Activated naive CD4-positive, alpha-beta T cell treated with Interleukin-2 at 50 U/mL for 16 hours (primary cell): Measurements from ENCODE around the gene HS6ST1.

ENCODE experiments used
- DNase-seq: peaks from one replicate; pipeline ENCODE4 v3.0.0-alpha.2; 2020

The HS6ST1 gene

GRCh38 chr2:128308889-128309279 lies 9.8 kb downstream of the HS6ST1 start:
- DNase-seq: no peak

- no peak for DNase-seq
These were observed 10.4 kb downstream of the HS6ST1 start for GRCh38 chr2:128308284-128308731.

- no peak for DNase-seq
These were observed 11.1 kb downstream of the HS6ST1 start for GRCh38 chr2:128307595-128307994.

- no peak for DNase-seq
These were observed 11.7 kb downstream of the HS6ST1 start for GRCh38 chr2:128306931-128307460.

- DNase-seq: no peak
These were observed 12.4 kb downstream of the HS6ST1 start for GRCh38 chr2:128306081-128306930.

- no peak for DNase-seq
These were observed 13.1 kb downstream of the HS6ST1 start for GRCh38 chr2:128305555-128306080.

- no peak for DNase-seq
These were observed 13.7 kb downstream of the HS6ST1 start for GRCh38 chr2:128304715-128305554.

- DNase-seq: no peak
These were observed 14.3 kb downstream of the HS6ST1 start for GRCh38 chr2:128304330-128304714.

- DNase-seq: no peak
These were observed 14.8 kb downstream of the HS6ST1 start for GRCh38 chr2:128303911-128304310.

GRCh38 chr2:128303095-128303791 lies 15.4 kb downstream of the HS6ST1 start:
- no peak for DNase-seq

- DNase-seq: no peak
These were observed 16.0 kb downstream of the HS6ST1 start for GRCh38 chr2:128302744-128303067.

GRCh38 chr2:128302011-128302743 lies 16.5 kb downstream of the HS6ST1 start:
- no peak for DNase-seq

- no peak for DNase-seq
These were observed 17.1 kb downstream of the HS6ST1 start for GRCh38 chr2:128301501-128301966.

GRCh38 chr2:128301021-128301420 lies 17.6 kb downstream of the HS6ST1 start:
- DNase-seq: no peak

- no peak for DNase-seq
These were observed 18.3 kb downstream of the HS6ST1 start for GRCh38 chr2:128300151-128301020.

- no peak for DNase-seq
These were observed 19.0 kb downstream of the HS6ST1 start for GRCh38 chr2:128299628-128300027.

- DNase-seq: no peak
These were observed 19.7 kb downstream of the HS6ST1 start for GRCh38 chr2:128298846-128299507.

GRCh38 chr2:128298286-128298685 lies 20.4 kb downstream of the HS6ST1 start:
- no peak for DNase-seq

- no peak for DNase-seq
These were observed 24.7 kb downstream of the HS6ST1 start for GRCh38 chr2:128293870-128294455.

GRCh38 chr2:128293426-128293755 lies 25.3 kb downstream of the HS6ST1 start:
- no peak for DNase-seq
